Kidney glomerular epithelial cell (primary cell): ENCODE data around the gene NT5DC3.

Experiments used
- DNase-seq: peaks from one replicate; lab custom pipeline; 2025; lab: John Stamatoyannopoulos, UW

Gene NT5DC3

DNA sequence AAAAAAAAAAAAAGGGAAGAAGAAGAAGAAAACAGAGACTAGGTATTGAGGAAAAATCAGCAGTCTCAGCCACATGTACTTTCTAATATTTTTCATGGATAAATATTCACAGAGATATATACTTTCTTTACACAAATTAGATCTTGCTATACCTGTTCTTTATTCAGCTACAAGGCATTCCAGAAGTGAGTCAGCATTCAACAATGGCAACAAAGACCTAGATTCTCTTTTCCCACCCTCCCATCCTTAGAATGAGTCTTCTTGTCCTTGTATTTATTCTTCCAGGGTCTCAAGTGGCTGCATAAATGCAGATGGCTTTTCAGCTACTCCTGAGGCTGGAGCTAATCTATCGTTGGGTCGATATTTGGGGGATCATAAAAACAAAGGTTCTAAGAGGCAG lies 93.0 kb downstream of the NT5DC3 start:
- peak; percentile 3 for DNase-seq

DNA sequence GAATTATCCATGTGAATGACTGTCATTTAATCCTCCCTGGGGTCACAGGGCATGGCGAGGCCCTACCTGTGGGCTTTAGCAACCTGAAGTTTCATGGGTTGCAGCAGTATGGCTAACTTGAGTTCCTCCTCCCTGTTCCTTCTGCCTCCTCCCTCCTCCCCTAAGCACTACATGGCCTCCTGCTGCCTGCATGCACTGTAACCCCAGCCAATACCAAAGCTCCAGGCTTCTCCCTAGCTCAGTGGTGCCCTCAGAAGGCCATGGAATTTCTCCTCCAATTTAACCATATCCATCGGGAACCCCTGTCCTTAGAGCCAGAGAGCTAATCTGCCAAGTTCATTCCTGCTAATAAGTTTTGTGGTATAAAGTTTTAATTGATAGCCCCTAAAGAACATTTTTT lies 95.1 kb downstream of the NT5DC3 start:
- DNase-seq: no peak

DNA sequence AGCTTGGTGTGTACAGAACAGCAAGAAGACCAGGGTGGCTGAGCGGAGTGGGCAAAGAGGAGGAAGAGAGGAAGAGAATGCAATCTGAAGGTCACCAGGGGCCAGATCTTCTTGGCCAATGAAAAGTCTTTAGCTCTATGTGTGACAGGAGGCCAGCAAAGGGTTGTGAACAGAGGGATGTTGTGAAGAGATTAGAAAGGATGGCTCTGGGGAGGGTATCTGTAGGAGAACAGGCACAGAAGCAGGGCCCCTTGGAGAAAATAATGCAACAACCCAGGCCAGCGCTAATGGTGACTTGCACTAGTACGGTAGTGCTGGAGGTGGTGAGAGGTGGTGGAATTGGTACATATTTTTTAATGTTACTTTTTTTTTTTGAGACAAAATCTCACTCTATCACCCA lies 97.2 kb downstream of the NT5DC3 start:
- DNase-seq: no peak

DNA sequence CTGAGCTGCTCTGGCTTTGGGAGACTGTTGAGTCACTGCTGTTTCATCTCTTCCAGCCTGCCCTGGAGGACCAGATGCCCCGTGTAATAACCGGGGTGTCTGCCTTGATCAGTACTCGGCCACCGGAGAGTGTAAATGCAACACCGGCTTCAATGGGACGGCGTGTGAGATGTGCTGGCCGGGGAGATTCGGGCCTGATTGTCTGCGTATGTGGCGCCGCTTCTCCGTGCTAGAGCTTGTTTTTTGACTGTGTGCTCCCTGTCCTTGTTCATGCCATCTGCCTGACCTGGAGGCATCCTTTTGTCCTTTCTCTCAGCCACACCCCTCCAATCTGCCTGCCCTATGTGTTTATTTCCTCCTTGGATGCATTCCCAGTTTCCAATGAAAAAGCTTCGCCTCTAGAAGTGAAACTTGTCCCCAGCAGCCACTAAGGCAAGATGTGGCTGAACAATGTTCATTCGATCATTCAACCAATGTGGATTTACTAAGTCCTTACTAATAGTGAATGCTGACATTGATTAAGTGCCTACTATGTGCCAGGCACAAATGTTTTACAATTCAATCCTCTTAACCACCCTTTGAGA lies 98.6 kb downstream of the NT5DC3 start:
- no peak for DNase-seq

DNA sequence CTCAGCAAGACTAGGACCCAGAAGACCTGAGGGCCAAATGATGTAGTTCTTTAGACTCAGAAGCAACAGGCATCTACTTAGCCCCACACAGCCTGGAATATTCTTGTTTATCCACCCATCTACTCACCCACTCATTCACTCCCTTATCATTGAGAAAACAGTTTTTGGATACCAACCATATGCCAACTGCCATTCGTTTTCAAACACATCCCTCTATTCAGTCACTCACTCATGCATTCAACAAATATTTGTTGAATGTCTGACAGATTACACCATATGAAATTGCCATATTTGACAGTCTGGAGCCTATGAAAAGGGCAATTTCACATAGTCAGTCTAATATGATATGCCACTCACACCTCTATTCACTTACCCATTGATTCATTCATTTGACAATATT lies 103.2 kb downstream of the NT5DC3 start:
- no peak for DNase-seq

DNA sequence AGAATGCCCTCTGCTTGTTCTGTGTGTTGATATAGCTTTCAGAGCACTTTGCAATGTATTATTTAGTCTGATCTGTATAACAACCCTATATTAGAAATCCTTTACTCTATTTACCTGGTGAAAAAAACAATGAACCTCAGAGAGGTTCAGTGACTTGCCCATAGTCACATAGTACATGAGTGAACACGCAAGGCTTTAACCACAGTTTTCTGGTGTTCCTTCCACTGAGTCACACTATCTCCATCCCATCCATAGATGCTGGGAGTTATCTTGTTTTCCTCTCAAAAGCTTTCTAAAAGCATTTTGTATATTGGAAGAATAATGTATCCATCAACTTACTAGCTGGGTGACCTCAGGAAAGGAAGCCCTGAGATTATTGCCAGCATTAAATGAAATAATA lies 104.5 kb downstream of the NT5DC3 start:
- DNase-seq: no peak

DNA sequence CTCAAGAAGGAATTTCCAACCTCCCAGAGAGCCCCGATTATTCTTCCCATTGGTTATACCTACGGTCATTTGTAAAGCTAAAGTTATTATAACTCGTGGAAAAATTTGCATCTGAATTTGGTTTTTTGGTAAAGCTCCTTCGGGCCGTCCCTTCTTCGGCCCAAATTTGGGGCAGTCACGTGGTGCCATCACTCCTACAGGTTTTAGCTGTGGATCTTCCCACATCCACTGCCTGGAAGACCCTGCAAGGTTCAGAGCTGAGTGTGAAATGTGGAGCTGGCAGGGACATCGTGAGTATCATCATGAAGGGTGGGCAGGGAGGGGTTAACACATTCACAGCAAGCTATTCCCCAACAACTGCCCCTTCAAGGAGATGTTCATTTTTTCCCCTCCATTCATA lies 105.7 kb downstream of the NT5DC3 start:
- no peak for DNase-seq

DNA sequence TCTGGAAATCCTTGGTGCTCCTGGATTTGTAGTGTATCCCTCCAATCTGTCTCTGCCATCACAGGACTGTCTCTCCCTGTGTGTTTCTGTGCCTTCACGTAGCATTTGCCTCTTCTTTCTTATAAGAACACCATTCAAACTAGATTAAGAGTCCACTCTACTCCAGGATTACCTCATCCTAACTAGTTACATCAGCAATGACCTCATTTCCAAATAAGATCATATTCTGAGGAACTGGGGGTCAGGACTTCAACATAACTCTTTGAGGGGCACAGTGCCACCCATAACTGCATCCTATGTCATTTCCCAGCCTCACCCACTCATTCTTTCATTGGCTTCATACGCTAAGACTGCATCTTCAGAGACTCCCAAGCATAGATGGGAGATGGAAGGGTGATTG lies 106.2 kb downstream of the NT5DC3 start:
- no peak for DNase-seq

DNA sequence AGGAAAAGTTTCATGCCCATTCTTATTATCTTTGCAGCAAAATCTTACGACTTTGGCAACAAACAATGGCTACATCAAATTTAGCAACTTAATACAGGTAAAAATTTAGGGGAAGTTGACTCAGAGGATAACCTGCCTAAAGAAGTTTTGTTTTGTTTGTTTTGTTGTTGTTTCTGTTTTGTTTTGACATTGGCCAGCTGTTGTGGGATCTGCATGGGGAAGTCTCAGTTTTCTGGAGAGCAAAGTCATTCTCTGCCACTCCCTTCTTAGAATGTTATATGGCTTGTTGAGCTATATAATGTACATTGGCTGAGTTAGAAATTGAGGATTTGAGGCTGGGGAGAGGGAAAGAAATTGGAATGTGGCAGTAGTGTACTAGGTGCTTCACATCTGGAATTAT lies 109.5 kb downstream of the NT5DC3 start:
- DNase-seq: no peak

DNA sequence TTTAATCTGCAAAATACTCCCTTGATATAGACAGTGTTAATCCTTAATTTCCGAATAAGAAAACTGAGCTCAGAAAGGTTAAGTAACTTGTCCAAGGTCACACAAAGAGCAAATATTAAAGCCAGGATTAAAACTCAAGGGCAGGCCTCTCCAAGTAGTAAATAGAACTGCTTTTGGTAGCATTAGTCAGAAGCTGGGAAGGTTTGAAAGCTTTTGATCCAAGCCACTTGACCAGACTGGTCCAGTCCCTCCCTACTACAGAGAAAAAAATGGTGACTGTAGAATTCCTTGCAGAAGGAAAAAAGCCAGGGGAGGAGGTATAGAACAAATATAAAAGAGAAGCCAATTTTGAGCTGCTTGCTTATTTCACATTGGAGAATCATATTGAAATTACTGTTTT lies 111.5 kb downstream of the NT5DC3 start:
- no peak for DNase-seq

DNA sequence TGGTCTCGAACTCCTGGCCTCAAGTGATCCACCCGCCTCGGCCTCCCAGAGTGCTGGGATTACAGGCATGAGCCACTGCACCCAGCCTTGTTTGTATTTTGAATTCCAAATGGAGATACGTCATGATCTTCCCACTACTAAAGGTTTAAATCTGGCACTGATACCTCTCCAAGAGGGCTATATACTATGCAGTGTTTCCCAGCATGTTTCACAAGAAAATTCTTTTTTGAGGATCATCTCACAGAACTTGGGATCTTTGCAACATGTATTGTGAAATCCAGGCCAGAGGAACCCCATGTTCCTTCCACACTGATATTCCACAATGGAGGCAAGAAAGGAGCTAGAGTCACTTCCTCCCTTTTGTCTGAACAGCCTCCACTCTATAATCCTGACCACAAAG lies 112.7 kb downstream of the NT5DC3 start:
- DNase-seq: no peak

DNA sequence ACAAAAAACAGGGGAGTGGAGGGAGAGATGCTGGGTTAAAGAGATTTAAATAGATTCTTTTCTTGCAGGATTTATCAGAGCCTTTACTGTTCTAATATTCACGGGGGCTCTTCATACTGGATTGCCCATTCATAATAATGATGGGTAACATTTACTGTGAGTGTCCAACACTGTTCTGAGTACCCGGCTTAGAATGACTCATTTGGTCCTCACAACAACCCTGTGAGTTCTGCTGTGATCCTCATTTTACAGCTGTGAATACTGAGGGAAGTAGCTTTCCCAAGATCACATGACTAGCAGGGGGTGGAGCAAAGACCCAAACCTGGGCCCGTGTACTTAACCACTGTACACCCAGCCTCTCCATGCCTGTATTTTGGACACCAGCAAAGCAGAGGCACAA lies 113.4 kb downstream of the NT5DC3 start:
- DNase-seq: no peak

DNA sequence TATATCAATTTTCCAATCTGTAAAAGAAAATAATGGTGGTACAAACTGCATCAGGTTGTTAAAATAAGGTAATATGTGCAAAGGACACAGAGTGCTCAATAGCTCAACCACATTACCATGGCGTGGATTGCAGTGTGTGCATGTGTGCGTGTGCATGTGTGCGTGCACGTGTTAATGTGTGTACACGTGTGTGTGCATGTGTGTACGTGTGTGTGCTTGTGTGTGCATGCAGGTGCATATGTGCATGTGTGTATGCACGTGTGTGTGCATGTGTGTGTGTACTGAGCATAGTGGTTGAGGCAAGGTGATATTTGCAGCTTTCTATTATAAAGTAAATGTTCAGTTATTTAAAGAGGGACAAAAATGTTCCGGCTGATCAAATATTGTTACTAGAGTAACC lies 115.6 kb downstream of the NT5DC3 start:
- no peak for DNase-seq
